ENCODE results near the gene EXOC3L1. TPM values are rescaled to one million over a fixed set of nuclear protein-coding genes. Genes with fewer than 3 reads are reported as not detected.

Gene EXOC3L1
- total RNA-seq, 4 donors from 2014 or later, result 0.45 to 2.0 (median 1.9) TPM

DNA sequence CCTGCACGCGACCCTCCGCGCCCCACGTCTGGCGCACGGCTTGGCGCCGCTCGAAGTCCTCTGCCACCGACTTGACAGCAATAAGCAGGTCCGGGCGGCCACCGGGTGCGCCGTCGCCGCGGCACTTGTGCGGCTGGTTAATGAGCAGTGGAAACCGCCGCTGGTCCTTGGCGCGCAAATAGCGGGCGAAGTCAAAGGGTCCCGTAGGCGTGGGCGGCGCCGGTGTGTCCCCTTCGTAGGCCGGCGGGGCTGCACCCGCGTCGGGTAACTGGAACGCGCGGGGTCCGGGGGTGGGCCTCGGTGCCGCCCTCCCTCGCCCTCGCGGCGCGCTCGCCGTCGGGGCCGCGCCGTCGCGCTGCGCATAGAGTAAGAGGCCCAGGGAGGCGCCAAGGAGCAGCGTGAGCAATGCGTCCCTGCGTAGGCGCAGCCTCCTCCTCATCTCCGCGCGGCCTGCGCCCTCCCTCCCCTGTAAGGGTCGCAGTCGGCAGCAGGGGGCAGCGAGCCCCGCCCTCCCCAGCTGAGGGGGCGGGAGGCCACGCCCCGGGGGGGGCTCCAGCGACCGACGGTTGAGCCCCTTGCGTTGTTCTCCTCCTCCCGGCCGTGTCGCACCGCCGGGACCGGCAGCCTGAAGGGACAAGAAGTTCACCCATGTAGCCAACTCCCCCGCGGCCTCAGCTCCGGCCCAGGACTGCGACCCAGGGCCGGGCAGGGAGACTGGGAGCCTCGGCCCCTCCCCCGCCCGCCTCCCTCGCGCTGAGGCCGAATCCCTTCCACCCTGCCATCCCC, 39.7 kb downstream of the EXOC3L1 start:
- TF ChIP-seq, protein P1, sequence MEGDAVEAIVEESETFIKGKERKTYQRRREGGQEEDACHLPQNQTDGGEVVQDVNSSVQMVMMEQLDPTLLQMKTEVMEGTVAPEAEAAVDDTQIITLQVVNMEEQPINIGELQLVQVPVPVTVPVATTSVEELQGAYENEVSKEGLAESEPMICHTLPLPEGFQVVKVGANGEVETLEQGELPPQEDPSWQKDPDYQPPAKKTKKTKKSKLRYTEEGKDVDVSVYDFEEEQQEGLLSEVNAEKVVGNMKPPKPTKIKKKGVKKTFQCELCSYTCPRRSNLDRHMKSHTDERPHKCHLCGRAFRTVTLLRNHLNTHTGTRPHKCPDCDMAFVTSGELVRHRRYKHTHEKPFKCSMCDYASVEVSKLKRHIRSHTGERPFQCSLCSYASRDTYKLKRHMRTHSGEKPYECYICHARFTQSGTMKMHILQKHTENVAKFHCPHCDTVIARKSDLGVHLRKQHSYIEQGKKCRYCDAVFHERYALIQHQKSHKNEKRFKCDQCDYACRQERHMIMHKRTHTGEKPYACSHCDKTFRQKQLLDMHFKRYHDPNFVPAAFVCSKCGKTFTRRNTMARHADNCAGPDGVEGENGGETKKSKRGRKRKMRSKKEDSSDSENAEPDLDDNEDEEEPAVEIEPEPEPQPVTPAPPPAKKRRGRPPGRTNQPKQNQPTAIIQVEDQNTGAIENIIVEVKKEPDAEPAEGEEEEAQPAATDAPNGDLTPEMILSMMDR (IDR thresholded peaks at IDR 0.05), result peak in 1 of 2 donors; percentile 15
- TF ChIP-seq POLR2A (IDR thresholded peaks at IDR 0.05) (no peak), POLR2AphosphoS5 (IDR thresholded peaks at IDR 0.05) (peak in 1 of 3 donors; percentile 17)
- peaks cover 31% of the 10 kb centered on the region for H3K4me1 ChIP-seq
- 8% methylated on average over 70 of the region's 94 CpGs for WGBS

DNA sequence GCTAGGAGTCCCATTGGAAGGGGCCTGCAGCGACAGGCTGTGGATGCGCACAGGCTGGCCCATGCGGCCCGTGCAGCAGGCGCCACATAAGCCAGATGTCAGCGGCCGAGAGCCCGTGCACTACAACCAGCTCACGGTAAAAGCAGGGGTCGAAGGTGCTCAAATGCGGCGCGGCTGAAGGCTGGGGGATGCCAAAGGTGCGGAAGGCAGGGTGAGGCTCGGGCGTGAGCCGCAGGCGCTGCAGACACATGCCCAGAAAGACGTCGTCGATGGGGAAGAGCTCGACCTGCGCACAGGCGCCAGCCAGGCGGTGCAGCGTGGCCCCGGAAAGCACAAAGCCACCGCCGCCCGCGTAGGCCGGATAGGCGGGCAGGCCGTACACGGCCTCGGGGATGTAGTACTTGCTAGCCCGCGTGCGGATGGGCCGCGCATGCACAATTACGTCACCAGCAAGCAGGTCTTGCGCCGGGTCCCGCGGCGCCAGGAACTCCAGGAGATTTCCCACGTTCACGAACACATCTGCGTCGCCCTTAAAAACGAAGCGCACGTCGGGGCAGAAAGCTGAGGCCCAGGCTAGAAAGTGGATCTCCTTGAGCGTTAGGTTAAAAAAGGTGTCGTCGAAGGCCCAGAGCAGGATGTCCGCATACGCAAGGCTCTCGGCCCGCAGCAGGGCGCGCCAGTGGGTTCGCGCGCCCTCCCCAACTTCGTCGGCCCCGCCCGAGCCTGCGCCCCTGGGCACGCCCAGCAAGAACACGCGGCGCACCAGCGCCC, 40.5 kb downstream of the EXOC3L1 start:
- Histone ChIP-seq H3K9me3 (no peaks in the 10 kb centered on the region), H3K36me3 (peaks cover 40% of the 10 kb centered on the region), H3K4me3 (peak overlapping the region; percentile 61), H3K4me1 (peaks cover 23% of the 10 kb centered on the region), H3K27ac (no peak overlapping the region), H3K27me3 (no peaks in the 10 kb centered on the region)
- 78% methylated on average over 33 of the region's 77 CpGs for WGBS
- TF ChIP-seq, protein P1 (IDR thresholded peaks at IDR 0.05), result no peak
- TF ChIP-seq EP300 (IDR thresholded peaks at IDR 0.05) (no peak), POLR2A (IDR thresholded peaks at IDR 0.05) (no peak), POLR2AphosphoS5 (IDR thresholded peaks at IDR 0.05) (no peak)
- DNase-seq (ENCODE audit: low spot score in 2 of 2), result no peak

More for the DNA sequence above, 39.7 kb downstream of the EXOC3L1 start:
- Histone ChIP-seq H3K27me3 (no peaks in the 10 kb centered on the region), H3K36me3 (peaks cover 32% of the 10 kb centered on the region), H3K4me3 (peak overlapping the region; percentile 61), H3K9me3 (no peaks in the 10 kb centered on the region), H3K27ac (peak overlapping the region; percentile 80)
- DNase-seq (ENCODE audit: low spot score in 2 of 2), result peak in 1 of 2 donors; percentile 74

DNA sequence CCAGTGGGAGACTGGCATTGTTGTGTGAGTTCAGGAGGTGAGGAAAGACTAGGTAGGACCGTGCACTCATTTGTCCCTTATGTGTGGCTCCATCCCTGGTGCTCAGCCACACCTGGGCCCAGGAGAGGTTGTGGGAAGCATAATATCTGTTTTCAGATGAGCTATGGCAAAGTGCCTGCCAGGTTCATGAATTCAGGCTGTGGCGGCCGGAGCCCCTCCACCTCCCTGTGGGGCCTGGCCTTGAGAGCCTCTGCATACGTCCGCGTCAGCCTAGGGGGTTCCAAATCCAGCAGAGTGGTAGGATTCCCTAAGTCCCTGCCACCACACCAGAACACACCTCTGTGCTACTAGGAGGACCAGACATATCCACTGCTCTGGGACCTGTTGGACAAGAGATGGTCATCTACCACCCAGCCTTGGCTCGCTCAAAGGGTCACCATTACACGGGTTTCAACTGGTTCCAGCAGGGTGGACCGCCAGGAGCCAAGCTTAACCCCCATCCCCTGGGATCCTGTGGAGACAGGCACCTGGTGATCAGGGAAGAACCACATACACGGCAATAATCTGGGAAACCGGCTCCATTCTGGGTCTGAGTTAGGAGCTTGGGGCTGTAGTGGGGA, 41.2 kb downstream of the EXOC3L1 start:
- H3K36me3 ChIP-seq, result peaks cover 47% of the 10 kb centered on the region

DNA sequence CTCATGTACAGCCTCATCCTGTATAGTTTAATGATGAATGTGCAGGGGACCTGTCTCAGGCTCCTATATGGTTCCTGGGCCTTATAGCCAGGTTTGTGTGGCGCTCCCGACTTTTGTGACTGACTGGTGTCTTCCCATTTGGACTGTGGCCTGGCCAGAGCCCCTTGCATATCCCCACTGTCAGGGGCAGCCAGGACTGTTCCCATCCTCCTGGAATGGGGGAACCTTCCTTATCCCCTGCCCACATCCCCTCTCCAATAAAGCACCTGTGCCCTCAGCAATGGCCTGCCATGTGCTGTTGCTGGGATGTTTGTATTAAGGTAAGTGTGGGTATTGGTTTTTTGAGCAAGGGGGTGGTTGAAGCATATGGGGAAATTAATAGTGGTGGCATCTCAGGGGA, 41.7 kb downstream of the EXOC3L1 start:
- Histone ChIP-seq H3K27ac (no peak overlapping the region), H3K27me3 (no peaks in the 10 kb centered on the region), H3K36me3 (peaks cover 52% of the 10 kb centered on the region), H3K9me3 (no peaks in the 10 kb centered on the region), H3K4me3 (no peak overlapping the region), H3K4me1 (peaks cover 23% of the 10 kb centered on the region)
- no peak for DNase-seq (ENCODE audit: low spot score in 2 of 2)
- 85% methylated on average over 2 of the region's 2 CpGs for WGBS
- no peak for TF ChIP-seq POLR2A (IDR thresholded peaks at IDR 0.05)
- no peak for TF ChIP-seq EP300 (IDR thresholded peaks at IDR 0.05)
- TF ChIP-seq, protein P1 (IDR thresholded peaks at IDR 0.05), result no peak
- no peak for TF ChIP-seq POLR2AphosphoS5 (IDR thresholded peaks at IDR 0.05)

More for the DNA sequence above, 41.2 kb downstream of the EXOC3L1 start:
- TF ChIP-seq, protein P1 (IDR thresholded peaks at IDR 0.05), result no peak
- no peak for TF ChIP-seq POLR2AphosphoS5 (IDR thresholded peaks at IDR 0.05)
- TF ChIP-seq EP300 (IDR thresholded peaks at IDR 0.05), result no peak
- H3K4me1 ChIP-seq, result peaks cover 23% of the 10 kb centered on the region
- no peaks in the 10 kb centered on the region for H3K27me3 ChIP-seq
- no peak overlapping the region for H3K27ac ChIP-seq
- DNase-seq (ENCODE audit: low spot score in 2 of 2), result no peak
- H3K9me3 ChIP-seq, result no peaks in the 10 kb centered on the region
- WGBS, result 94% methylated on average over 1 of the region's 11 CpGs
- no peak overlapping the region for H3K4me3 ChIP-seq
